Measurements from ENCODE around the gene ELF3. TPM values are rescaled to one million over a fixed set of nuclear protein-coding genes. Genes with fewer than 3 reads are reported as not detected.

The ELF3 gene
- total and polyA plus RNA-seq, 2 of the 8 experiments (the other 6 are each of a cell fraction or from before 2014, with no cell fraction given), result 17.3 to 25.0 TPM

DNA sequence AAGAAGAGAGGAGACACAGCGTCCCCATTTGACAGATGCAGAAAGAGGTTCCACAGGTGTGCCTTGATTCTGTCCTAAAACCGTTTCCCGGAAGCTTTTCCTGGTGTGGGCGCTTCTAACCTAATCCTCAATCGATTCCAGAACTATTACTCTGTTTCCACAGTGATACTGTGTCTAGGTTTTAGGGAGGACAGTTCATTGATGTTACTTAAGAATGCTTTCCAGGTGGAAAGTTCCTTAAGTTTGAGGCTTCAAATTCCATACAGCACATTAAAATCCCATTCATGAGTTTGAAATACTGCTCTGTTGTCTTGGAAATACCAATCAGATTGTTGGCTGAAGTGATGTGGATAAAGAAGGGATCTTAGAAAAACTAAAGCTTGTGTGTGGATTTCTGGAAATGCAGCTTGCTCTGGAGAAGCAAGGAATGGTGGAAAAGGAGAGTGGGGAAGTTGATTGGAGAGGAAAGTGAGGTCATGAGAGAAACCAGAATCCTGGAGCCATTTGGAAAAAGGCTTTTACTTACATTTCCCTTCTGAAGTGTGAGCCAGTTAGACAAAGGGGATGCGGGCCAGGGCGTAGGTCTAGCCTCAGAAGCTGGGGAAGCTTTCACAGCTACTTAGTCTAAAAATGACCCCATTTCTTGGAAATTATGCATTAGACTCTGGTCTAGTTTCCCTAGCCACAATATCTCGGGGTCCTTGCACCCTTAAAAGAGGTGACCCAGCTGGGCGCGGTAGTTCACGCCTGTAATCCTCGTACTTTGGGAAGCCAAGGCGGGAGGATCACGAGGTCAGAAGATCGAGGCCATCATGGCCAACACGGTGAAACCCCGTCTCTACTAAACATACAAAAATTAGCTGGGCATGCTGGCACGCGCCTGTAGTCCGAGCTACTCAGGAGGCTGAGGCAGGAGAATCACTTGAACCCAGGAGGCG, 6.7 kb downstream of the ELF3 start:
- Histone ChIP-seq H2BK20ac (ENCODE audit: low read length) (no peak overlapping the region), H3K14ac (ENCODE audit: insufficient read length) (no peak overlapping the region), H3K27ac (ENCODE audit: low read depth, low read length) (no peak overlapping the region), H2BK15ac (ENCODE audit: low read length) (no peak overlapping the region), H3K9ac (replicated peaks in 1 of 4; ENCODE audit: extremely low read depth in 1 of 4, low read depth in 3 of 4, low read length in 3 of 4) (no peak overlapping the region), H2AFZ (ENCODE audit: low read length) (no peak overlapping the region), H3K23ac (ENCODE audit: insufficient read length) (no peak overlapping the region), H3K36me3 (ENCODE audit: control insufficient read depth in 2 of 4, insufficient read depth in 4 of 4, low read length in 3 of 4) (peaks cover 8 to 37% (median 16%) of the 10 kb centered on the region in 4 experiments; a peak in 7 of 8 replicates), H3K56ac (replicated peaks; ENCODE audit: insufficient read length, low read depth, low read length) (no peak overlapping the region), H3K4me2 (ENCODE audit: insufficient read depth in 1 of 2, low read depth in 2 of 2, low read length in 2 of 2) (no peak overlapping the region), H2BK120ac (replicated peaks; ENCODE audit: low read depth, low read length) (no peak overlapping the region), H2AK5ac (ENCODE audit: low read depth, low read length) (no peak overlapping the region), H3K27me3 (replicated peaks in 1 of 4; ENCODE audit: control insufficient read depth in 3 of 4, extremely low read depth in 1 of 4, insufficient read depth in 3 of 4, low read length in 3 of 4) (no peaks in the 10 kb centered on the region), H3K9me3 (ENCODE audit: insufficient read depth in 2 of 2, low read depth in 1 of 2, low read length in 1 of 2) (no peaks in the 10 kb centered on the region), H4K20me1 (replicated peaks in 1 of 2; ENCODE audit: control insufficient read depth in 1 of 2, insufficient read depth in 2 of 2, low read length in 2 of 2) (peaks cover 0 to 2% of the 10 kb centered on the region in 2 experiments), H2BK5ac (ENCODE audit: low read depth, low read length) (no peak overlapping the region), H3K79me1 (ENCODE audit: low read depth, low read length) (no peaks in the 10 kb centered on the region; the same call in 1 of the 2 replicates), H2BK12ac (ENCODE audit: low read depth, low read length) (no peak overlapping the region), H3K23me2 (ENCODE audit: low read depth, low read length) (no peaks in the 10 kb centered on the region), H3K4ac (replicated peaks; ENCODE audit: insufficient read length, low read depth, low read length) (no peak overlapping the region), H3K18ac (ENCODE audit: extremely low read depth, low read length) (no peak overlapping the region), H4K8ac (ENCODE audit: extremely low read depth, insufficient read depth, low read length) (no peak overlapping the region), H3K4me3 (ENCODE audit: extremely low read depth in 1 of 4, insufficient read depth in 2 of 4, low read depth in 3 of 4, low read length in 4 of 4) (no peak overlapping the region), H3K4me1 (replicated peaks in 1 of 4; ENCODE audit: control insufficient read depth in 3 of 4, insufficient read depth in 4 of 4, low read length in 3 of 4) (peaks cover 0 to 13% (median 4%) of the 10 kb centered on the region in 4 experiments; a peak in 5 of 7 replicates), H4K91ac (replicated peaks; ENCODE audit: insufficient read length, low read length) (no peak overlapping the region), H3K79me2 (ENCODE audit: control insufficient read depth in 1 of 2, insufficient read depth in 2 of 2, low read length in 2 of 2) (peaks cover 0 to under 1% of the 10 kb centered on the region in 2 experiments; a peak in 1 of 4 replicates), H4K5ac (ENCODE audit: insufficient read length, low read depth, low read length) (no peak overlapping the region)
- POLR2A ChIA-PET (ENCODE audit: partially characterized antibody), result interaction anchor here (1.0 to 6.9 kb wide), 10 partner anchors 9 to 118 kb away, joined by 3 to 33 read pairs (median 6); no protein-coding TSS in a partner anchor
- CTCF ChIA-PET (ENCODE audit: partially characterized antibody), result interaction anchor here (0.9 to 27.9 kb wide), 13 partner anchors 7 to 137 kb away, joined by 3 to 1014 read pairs (median 3); partner anchors contain the start of genes ELF3 and GPR37L1
- DNase-seq (ENCODE audit: low read depth in 1 of 2, low spot score in 2 of 2) (no peak), FAIRE-seq (no peak)
- 94% methylated on average over 21 of the region's 21 CpGs; no CpG with 5 or more reads in 1 of the 2 experiments for WGBS, 2 experiments (ENCODE audit: extremely low coverage in 1 of 2, insufficient coverage in 1 of 2, insufficient read length in 1 of 2, insufficient replicate concordance in 2 of 2, low coverage in 1 of 2, low lambda C conversion rate in 2 of 2, missing lambda C conversion rate in 1 of 2)
- TF ChIP-seq BCL11A (IDR thresholded peaks at IDR 0.05; ENCODE audit: low read depth in 2 of 2, low read length in 2 of 2) (no peak), SIN3A (conservative IDR thresholded peaks at IDR 0.05 in 1 of 2, IDR thresholded peaks at IDR 0.05 in 1 of 2; ENCODE audit: low read depth in 1 of 2, low read length in 2 of 2) (no peak), RNF2 (IDR thresholded peaks at IDR 0.05; ENCODE audit: borderline replicate concordance, low read depth, low read length, missing control alignments, poor library complexity, severe bottlenecking) (no peak), JUND (IDR thresholded peaks at IDR 0.05; ENCODE audit: low read length) (no peak), CBX8 (IDR thresholded peaks at IDR 0.05; ENCODE audit: borderline replicate concordance, low read depth, low read length) (no peak)
- TF ChIP-seq, protein P1, sequence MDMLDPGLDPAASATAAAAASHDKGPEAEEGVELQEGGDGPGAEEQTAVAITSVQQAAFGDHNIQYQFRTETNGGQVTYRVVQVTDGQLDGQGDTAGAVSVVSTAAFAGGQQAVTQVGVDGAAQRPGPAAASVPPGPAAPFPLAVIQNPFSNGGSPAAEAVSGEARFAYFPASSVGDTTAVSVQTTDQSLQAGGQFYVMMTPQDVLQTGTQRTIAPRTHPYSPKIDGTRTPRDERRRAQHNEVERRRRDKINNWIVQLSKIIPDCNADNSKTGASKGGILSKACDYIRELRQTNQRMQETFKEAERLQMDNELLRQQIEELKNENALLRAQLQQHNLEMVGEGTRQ (IDR thresholded peaks at IDR 0.05; ENCODE audit: low read length), result no peak
- TF ChIP-seq, protein P2, sequence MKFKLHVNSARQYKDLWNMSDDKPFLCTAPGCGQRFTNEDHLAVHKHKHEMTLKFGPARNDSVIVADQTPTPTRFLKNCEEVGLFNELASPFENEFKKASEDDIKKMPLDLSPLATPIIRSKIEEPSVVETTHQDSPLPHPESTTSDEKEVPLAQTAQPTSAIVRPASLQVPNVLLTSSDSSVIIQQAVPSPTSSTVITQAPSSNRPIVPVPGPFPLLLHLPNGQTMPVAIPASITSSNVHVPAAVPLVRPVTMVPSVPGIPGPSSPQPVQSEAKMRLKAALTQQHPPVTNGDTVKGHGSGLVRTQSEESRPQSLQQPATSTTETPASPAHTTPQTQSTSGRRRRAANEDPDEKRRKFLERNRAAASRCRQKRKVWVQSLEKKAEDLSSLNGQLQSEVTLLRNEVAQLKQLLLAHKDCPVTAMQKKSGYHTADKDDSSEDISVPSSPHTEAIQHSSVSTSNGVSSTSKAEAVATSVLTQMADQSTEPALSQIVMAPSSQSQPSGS (IDR thresholded peaks at IDR 0.05; ENCODE audit: low read length), result no peak
